ENCODE data around the gene STRBP.
"Not testable (repeated sequence)": the region's sequence is repeated elsewhere in the genome, so short reads cannot be mapped to it uniquely, and the experiment has no call there.

STRBP gene

DNA sequence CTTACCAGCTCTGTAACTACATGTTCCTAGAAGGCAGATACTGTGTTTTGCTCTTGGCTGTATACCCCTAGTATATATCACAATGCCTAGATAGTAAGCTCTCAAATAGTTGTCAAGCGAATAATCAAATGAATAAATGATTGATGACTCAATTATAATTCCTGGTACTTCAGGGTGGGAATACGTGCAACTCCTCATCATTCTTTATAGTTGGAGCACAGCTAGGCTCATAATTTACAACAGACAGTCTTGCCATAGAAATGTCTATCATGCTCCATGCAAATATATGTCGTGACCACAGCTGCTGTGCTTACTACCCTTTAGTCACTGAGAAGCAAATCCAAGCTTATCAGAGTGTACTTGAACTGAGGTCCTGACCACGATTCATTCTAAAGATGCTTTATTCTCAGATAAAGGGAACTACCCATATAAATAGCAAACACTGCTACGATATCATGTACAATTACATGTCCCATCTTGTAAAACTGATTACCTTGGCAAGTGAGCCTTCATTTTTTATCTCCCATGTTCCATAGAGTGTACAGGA, 52.1 kb downstream of the STRBP start:
- no peak overlapping the region for H3K9ac ChIP-seq (ENCODE audit: low read depth, low read length)
- peaks cover 2% of the 10 kb centered on the region for H3K4me1 ChIP-seq (ENCODE audit: control insufficient read depth, insufficient read depth, low read length)
- no peak overlapping the region for H3K4me3 ChIP-seq (ENCODE audit: low read depth, low read length)
- no peaks in the 10 kb centered on the region for H3K27me3 ChIP-seq (ENCODE audit: control insufficient read depth, insufficient read depth, low read length)
- H3K36me3 ChIP-seq (ENCODE audit: control insufficient read depth, insufficient read depth, low read length): no peaks in the 10 kb centered on the region
- H3K9me3 ChIP-seq (ENCODE audit: control insufficient read depth, insufficient read depth, low read length): no peaks in the 10 kb centered on the region

GRCh38 chr9:123211081-123211480, 57.3 kb downstream of the STRBP start:
- Histone ChIP-seq H3K9ac (ENCODE audit: low read depth, low read length) (no peak overlapping the region), H3K36me3 (ENCODE audit: control insufficient read depth, insufficient read depth, low read length) (no peaks in the 10 kb centered on the region), H3K4me3 (ENCODE audit: low read depth, low read length) (no peak overlapping the region), H3K9me3 (ENCODE audit: control insufficient read depth, insufficient read depth, low read length) (no peaks in the 10 kb centered on the region), H3K27me3 (ENCODE audit: control insufficient read depth, insufficient read depth, low read length) (no peaks in the 10 kb centered on the region), H3K4me1 (ENCODE audit: control insufficient read depth, insufficient read depth, low read length) (no peaks in the 10 kb centered on the region)

- Histone ChIP-seq H3K9me3 (ENCODE audit: control insufficient read depth, insufficient read depth, low read length) (no peaks in the 10 kb centered on the region), H3K4me1 (ENCODE audit: control insufficient read depth, insufficient read depth, low read length) (no peaks in the 10 kb centered on the region), H3K4me3 (ENCODE audit: low read depth, low read length) (no peak overlapping the region), H3K9ac (ENCODE audit: low read depth, low read length) (no peak overlapping the region), H3K36me3 (ENCODE audit: control insufficient read depth, insufficient read depth, low read length) (no peaks in the 10 kb centered on the region), H3K27me3 (ENCODE audit: control insufficient read depth, insufficient read depth, low read length) (no peaks in the 10 kb centered on the region)
These were observed 59.7 kb downstream of the STRBP start for GRCh38 chr9:123208626-123209174.

DNA sequence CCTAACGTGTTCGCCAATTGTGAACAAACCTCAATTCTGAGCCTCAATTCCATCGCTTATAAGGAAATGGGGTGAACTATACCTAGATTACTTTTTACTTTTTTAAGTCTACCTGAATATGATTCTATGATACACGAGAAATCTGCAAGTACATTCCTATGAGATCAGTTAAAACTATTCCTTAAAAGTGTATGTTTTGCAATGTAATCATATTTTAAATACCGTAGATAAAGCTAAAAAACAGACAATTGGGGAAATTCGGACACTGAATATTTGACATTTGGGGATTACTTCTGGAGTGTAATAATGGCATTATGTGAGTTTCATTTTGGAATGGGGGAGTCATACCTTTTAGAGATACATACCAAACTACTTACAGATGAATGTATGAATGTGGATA, 62.3 kb downstream of the STRBP start:
- H3K4me3 ChIP-seq (ENCODE audit: low read depth, low read length): no peak overlapping the region
- H3K27me3 ChIP-seq (ENCODE audit: control insufficient read depth, insufficient read depth, low read length): no peaks in the 10 kb centered on the region
- no peaks in the 10 kb centered on the region for H3K9me3 ChIP-seq (ENCODE audit: control insufficient read depth, insufficient read depth, low read length)
- H3K36me3 ChIP-seq (ENCODE audit: control insufficient read depth, insufficient read depth, low read length): no peaks in the 10 kb centered on the region
- no peaks in the 10 kb centered on the region for H3K4me1 ChIP-seq (ENCODE audit: control insufficient read depth, insufficient read depth, low read length)
- H3K9ac ChIP-seq (ENCODE audit: low read depth, low read length): no peak overlapping the region

- Histone ChIP-seq H3K4me3 (ENCODE audit: low read depth, low read length) (no peak overlapping the region), H3K9me3 (ENCODE audit: control insufficient read depth, insufficient read depth, low read length) (no peaks in the 10 kb centered on the region), H3K27me3 (ENCODE audit: control insufficient read depth, insufficient read depth, low read length) (no peaks in the 10 kb centered on the region), H3K4me1 (ENCODE audit: control insufficient read depth, insufficient read depth, low read length) (no peaks in the 10 kb centered on the region), H3K36me3 (ENCODE audit: control insufficient read depth, insufficient read depth, low read length) (no peaks in the 10 kb centered on the region), H3K9ac (ENCODE audit: low read depth, low read length) (no peak overlapping the region)
These were observed 67.3 kb downstream of the STRBP start for GRCh38 chr9:123201083-123201482.

- not testable (repeated sequence) for H3K36me3 ChIP-seq (ENCODE audit: control insufficient read depth, insufficient read depth, low read length); H3K9ac ChIP-seq (ENCODE audit: low read depth, low read length)
These were observed 67.9 kb downstream of the STRBP start for GRCh38 chr9:123200469-123200868.

DNA sequence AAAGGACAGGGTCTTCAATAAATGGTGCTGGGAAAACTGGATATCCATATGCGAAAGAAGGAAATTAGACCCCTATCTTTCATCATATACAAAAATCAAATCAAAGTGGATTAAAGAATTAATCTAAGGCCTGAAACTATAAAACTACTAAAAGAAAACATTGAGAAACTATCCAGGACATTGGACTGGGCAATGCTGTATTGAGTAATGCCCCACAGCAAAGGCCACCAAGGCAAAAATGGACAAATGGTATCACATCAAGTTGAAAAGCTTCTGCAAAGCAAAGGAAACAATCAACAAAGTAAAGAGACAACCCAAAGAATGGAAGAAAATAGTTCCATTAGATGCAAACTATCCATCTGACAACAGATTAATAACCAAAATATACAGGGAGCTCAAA, 72.3 kb downstream of the STRBP start:
- no peaks in the 10 kb centered on the region for H3K9me3 ChIP-seq (ENCODE audit: control insufficient read depth, insufficient read depth, low read length)
- no peaks in the 10 kb centered on the region for H3K36me3 ChIP-seq (ENCODE audit: control insufficient read depth, insufficient read depth, low read length)
- H3K4me1 ChIP-seq (ENCODE audit: control insufficient read depth, insufficient read depth, low read length): peaks cover 7% of the 10 kb centered on the region
- no peak overlapping the region for H3K4me3 ChIP-seq (ENCODE audit: low read depth, low read length)
- no peaks in the 10 kb centered on the region for H3K27me3 ChIP-seq (ENCODE audit: control insufficient read depth, insufficient read depth, low read length)
- H3K9ac ChIP-seq (ENCODE audit: low read depth, low read length): no peak overlapping the region

More at GRCh38 chr9:123200469-123200868, 67.9 kb downstream of the STRBP start:
- H3K4me3 ChIP-seq (ENCODE audit: low read depth, low read length); H3K4me1 ChIP-seq (ENCODE audit: control insufficient read depth, insufficient read depth, low read length); H3K9me3 ChIP-seq (ENCODE audit: control insufficient read depth, insufficient read depth, low read length); H3K27me3 ChIP-seq (ENCODE audit: control insufficient read depth, insufficient read depth, low read length): not testable (repeated sequence)

GRCh38 chr9:123194023-123194422, 74.4 kb downstream of the STRBP start:
- Histone ChIP-seq H3K27me3 (ENCODE audit: control insufficient read depth, insufficient read depth, low read length) (no peaks in the 10 kb centered on the region), H3K36me3 (ENCODE audit: control insufficient read depth, insufficient read depth, low read length) (no peaks in the 10 kb centered on the region), H3K9me3 (ENCODE audit: control insufficient read depth, insufficient read depth, low read length) (no peaks in the 10 kb centered on the region), H3K4me1 (ENCODE audit: control insufficient read depth, insufficient read depth, low read length) (peaks cover 11% of the 10 kb centered on the region), H3K4me3 (ENCODE audit: low read depth, low read length) (no peak overlapping the region), H3K9ac (ENCODE audit: low read depth, low read length) (no peak overlapping the region)

GRCh38 chr9:123191680-123192079, 76.7 kb downstream of the STRBP start:
- Histone ChIP-seq H3K9ac (ENCODE audit: low read depth, low read length) (no peak overlapping the region), H3K4me1 (ENCODE audit: control insufficient read depth, insufficient read depth, low read length) (peaks cover 11% of the 10 kb centered on the region), H3K9me3 (ENCODE audit: control insufficient read depth, insufficient read depth, low read length) (no peaks in the 10 kb centered on the region), H3K27me3 (ENCODE audit: control insufficient read depth, insufficient read depth, low read length) (no peaks in the 10 kb centered on the region), H3K36me3 (ENCODE audit: control insufficient read depth, insufficient read depth, low read length) (no peaks in the 10 kb centered on the region), H3K4me3 (ENCODE audit: low read depth, low read length) (no peak overlapping the region)

- Histone ChIP-seq H3K9me3 (ENCODE audit: control insufficient read depth, insufficient read depth, low read length) (no peaks in the 10 kb centered on the region), H3K36me3 (ENCODE audit: control insufficient read depth, insufficient read depth, low read length) (no peaks in the 10 kb centered on the region), H3K4me3 (ENCODE audit: low read depth, low read length) (no peak overlapping the region), H3K27me3 (ENCODE audit: control insufficient read depth, insufficient read depth, low read length) (no peaks in the 10 kb centered on the region), H3K9ac (ENCODE audit: low read depth, low read length) (no peak overlapping the region), H3K4me1 (ENCODE audit: control insufficient read depth, insufficient read depth, low read length) (peaks cover 11% of the 10 kb centered on the region)
These were observed 77.1 kb downstream of the STRBP start for GRCh38 chr9:123191260-123191659.

DNA sequence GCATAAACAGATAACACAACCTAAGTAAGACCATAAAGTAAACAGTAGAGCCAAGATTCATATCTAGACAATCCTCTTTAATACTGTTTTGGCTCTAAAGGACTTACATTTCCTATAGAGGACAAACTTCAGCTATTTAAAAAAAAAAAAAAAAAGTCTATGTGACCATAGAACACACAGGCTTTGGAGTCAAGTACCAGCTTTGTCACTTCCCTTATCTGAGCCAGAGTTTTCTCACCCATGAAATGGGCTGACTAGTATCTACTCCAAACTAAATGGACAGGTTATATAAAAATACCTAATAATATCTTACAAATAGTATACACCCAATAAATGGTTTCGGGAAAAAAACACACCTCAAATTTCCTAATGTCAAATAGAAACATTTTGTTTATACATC, 81.3 kb downstream of the STRBP start:
- Histone ChIP-seq H3K27me3 (ENCODE audit: control insufficient read depth, insufficient read depth, low read length) (no peaks in the 10 kb centered on the region), H3K36me3 (ENCODE audit: control insufficient read depth, insufficient read depth, low read length) (no peaks in the 10 kb centered on the region), H3K4me1 (ENCODE audit: control insufficient read depth, insufficient read depth, low read length) (peaks cover 11% of the 10 kb centered on the region), H3K9ac (ENCODE audit: low read depth, low read length) (no peak overlapping the region), H3K9me3 (ENCODE audit: control insufficient read depth, insufficient read depth, low read length) (no peaks in the 10 kb centered on the region), H3K4me3 (ENCODE audit: low read depth, low read length) (no peak overlapping the region)

DNA sequence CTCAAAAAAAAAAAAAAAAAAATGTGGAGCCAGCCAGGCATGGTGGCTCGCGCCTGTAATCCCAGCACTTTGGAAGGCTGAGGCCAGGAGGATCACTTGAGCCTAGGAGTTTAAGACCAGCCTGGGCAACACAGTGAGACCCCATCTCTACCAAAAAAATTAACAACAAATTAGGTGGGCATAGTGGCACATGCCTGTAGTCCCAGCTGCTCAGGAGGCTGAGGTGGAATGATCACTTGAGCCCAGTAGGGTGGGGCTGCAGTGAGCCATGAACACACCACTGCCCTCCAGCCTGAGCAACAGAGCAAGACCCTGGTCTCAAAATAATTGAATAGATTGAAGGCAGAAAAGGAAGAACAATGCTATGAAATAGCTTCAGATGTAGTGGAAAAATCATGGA, 82.4 kb downstream of the STRBP start:
- not testable (repeated sequence) for H3K27me3 ChIP-seq (ENCODE audit: control insufficient read depth, insufficient read depth, low read length); H3K4me3 ChIP-seq (ENCODE audit: low read depth, low read length); H3K9ac ChIP-seq (ENCODE audit: low read depth, low read length); H3K36me3 ChIP-seq (ENCODE audit: control insufficient read depth, insufficient read depth, low read length); H3K9me3 ChIP-seq (ENCODE audit: control insufficient read depth, insufficient read depth, low read length); H3K4me1 ChIP-seq (ENCODE audit: control insufficient read depth, insufficient read depth, low read length)

Measured in iPS-15b (cell line).